ENCODE measurements around the gene FITM1. TPM values are rescaled to one million over a fixed set of nuclear protein-coding genes. Genes with fewer than 3 reads are reported as not detected.

FITM1 gene
- polyA plus RNA-seq, 12 donors, result 54.9 to 160 (median 102) TPM; not detected in 1

DNA sequence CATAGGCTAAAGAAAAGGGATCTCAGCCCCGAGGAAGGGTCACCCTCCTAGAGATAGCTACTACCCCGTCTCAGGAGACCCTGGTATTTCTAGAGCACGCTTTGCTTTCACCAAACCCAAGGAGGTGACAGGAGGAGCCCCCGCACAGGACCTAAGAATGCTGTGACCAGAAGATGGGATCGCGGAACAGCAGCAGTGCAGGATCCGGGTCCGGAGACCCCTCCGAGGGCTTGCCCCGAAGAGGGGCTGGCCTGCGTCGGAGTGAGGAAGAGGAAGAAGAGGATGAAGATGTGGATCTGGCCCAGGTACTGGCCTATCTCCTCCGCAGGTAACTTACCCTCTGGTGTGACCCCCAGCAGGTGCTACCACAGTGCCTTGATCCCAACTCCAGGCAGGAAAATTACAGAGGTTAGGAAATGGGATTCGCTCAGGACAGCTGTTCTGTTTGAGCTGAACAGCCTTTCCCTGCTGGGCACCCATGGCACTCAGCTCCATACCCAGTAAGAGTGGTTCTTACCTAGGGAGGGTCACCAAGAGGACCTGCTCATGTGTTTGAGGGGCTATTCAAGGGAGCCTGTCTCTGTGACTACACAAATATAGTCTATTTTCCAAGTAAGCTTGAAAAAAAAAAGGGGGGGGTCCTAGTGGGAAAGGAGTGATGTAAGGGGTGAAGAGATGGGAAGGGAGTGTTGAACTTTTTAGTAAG, 14.9 kb upstream of the FITM1 start:
- no peak for DNase-seq

DNA sequence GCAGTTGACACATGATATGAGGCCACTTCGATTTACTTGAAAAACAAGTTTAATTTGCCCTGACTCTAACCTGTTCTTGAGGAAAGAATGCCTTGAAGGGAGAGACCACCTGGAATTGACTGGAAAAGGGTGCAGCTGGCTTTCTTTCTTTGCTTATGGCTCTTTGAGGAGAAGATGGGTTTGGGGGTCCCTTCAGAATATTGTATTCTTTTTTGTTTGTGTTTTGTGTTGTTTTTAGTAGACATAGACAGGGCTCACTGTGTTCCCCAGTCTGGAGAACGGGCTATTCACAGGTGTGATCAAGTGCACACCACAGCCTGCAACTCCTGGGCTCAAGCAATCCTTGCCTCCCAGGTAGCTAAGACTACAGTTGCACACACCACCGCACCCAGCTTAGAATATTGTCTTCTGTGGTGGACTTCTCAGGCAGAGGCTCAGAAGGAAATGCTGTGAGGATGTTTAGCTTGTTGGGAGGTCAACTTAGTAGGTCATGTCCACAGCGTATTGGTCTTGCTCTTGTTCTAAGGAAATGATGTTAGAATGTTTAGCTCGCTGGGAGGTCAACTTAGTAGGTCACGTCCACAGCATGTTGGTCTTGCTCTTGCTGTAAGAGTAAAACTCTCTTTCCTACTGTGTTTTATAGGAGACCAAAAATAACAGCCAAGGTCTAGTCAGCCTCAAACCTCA, 14.2 kb upstream of the FITM1 start:
- no peak for DNase-seq

DNA sequence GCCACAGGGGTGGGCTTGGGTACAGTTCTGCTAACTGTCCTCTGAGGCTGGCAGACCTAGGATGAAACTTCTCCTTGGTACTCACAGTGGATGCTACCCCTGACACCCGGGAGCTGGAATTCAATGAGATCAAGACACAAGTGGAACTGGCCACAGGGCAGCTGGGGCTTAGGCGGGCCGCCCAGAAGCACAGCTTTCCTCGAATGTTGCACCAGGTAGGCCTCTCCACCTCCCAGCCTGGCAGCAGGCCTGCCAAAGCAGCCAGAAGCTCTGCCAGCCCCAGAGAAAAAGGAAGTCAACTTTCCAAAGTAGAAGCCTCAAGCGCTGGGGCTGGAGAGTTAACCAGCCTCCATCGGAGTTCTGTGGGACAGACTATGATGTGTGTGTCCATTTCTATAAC, 13.3 kb upstream of the FITM1 start:
- no peak for DNase-seq

DNA sequence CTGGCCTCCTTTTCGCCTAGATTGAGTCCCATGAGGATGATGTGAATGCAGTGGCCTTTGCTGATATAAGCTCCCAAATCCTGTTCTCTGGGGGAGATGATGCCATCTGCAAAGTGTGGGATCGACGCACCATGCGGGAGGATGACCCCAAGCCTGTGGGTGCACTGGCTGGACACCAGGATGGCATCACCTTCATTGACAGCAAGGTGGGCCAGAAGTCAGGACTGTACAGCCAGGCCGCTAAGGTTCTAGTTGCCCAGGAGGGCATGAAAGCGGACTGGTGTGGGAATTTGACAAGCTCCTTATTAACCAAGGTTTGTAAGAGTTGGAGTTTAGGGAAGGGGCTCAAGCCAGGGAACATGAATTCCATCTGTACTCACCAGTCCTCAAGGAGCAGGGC, 10.8 kb upstream of the FITM1 start:
- no peak for DNase-seq

DNA sequence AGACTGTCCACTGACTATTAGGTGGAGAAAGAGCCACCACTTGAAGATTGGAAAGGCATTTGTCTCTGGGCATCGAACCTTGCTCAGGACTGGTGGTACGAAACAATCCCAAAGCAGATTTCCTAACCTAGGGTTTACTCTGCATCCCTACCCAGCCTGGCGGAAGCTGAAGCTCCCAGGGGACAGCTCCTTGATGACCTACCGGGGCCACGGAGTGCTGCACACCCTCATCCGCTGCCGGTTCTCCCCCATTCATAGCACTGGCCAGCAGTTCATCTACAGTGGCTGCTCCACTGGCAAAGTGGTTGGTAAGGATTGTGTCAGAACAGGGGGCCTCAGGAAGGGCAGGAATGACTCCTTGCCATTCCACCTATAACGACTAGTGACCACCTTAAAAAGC, 9.2 kb upstream of the FITM1 start:
- no peak for DNase-seq

DNA sequence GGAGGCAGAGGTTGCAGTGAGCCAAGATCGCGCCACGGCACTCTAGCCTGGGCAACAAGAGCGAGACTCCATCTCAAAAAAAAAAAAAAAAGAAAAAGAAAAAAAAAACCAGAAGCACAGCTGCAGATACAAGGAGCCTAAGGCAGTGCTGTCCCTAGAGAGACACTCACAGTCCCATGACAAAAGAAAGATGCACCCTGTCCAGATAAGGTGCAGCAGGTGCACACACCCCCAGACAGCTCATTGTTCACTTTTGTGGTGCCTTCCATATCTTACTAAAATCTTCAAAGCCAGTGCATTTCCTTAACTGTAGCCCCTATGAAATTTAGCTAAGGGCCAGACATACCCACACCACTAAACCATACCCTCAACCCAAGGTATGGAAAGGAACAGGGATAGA, 8.0 kb upstream of the FITM1 start:
- no peak for DNase-seq

DNA sequence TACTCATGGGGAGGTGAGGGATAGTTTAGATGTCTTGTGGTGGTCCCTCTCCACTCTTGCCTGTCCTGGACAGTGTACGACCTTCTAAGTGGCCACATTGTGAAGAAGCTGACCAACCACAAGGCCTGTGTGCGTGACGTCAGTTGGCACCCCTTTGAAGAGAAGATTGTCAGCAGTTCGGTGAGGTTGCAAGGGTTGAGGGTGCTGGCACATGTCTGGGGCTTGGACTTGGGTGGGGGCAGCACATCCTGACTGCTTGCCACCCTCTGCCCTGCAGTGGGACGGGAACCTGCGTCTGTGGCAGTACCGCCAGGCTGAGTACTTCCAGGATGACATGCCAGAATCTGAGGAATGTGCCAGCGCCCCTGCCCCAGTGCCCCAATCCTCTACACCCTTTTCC, 7.6 kb upstream of the FITM1 start:
- no peak for DNase-seq

DNA sequence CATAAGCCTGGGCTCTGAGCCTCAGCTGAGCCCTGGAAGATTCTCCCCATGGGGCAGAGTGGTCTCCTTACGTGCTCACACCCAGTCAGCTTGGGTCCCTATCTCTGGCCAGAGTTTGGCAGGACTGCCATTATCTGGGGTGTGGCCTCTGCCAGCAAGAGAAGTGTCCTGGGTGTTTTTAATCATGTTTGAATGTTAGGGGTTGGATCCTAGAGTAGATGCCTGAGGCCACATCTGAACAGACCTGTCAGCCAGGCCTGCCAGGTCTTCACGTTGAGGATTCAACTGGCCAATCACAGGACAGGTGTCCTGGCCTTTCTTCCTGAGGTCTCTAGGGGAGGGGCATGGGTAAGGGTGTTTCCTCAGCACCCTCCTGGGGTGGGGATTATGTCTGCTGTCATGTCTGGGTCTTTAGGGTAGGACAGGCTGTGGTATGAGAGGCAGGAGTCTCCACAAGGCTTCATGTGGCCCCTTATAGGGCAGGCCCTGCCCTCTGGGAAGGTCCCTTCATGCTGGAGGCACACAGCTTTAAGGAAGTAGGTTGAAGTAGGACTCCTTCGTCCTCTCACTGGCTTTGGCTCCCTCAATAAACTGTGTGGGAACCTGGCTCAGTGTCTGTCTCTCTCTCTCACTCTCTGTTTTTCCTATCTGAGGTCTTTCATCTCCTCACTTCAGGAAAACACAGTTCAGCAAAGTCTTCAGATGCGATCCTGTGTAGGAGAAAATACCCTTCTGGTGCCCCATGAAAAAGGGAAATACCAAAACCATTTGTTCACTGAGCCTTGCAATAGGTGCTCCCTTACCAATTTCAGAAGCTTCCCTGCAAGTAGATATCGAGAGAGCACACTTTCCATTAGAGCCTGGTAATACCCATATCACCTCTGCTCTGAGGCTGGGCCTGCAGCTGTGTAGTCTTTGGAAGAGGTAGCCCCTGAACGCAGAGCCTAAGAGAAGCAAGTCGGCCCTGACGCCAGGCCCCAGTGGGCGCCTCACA, 6.7 kb upstream of the FITM1 start:
- DNase-seq, result no peak

DNA sequence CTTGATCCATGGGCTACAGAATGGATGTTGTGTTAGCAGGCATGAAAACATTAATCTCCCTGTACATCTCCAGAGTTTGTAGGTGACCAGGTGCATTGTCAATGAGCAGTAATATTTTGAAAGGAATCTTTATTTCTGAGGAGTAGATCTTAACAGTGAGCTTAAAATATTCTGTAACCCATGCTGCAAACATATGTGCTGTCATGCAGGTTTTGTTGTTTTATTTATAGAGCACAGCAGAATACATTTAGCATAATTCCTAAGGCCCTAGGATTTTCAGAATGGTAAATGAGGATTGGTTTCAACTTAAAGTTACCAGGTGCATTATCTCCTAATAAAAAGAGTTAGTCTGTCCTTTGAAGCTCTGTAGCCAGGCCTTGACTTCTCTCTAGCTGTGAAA, 3.5 kb upstream of the FITM1 start:
- no peak for DNase-seq

DNA sequence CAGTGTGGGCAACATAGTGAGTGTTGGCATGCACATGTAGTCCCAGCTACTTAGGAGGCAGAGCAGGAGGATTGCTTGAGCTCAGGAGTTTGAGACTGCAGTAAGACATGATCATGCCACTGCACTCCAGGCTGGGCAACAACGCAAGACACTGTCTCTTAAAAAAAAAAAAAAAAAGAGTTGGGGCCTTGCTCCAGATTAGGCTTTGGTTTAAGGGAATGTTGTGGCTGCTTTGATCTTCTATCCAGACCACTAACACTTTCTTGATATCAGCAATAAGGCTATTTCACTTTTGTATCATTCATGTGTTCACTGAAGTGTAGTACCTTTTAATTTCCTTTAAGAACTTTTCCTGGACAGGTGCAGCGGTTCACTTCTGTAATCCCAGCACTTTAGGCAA, 2.8 kb upstream of the FITM1 start:
- no peak for DNase-seq

DNA sequence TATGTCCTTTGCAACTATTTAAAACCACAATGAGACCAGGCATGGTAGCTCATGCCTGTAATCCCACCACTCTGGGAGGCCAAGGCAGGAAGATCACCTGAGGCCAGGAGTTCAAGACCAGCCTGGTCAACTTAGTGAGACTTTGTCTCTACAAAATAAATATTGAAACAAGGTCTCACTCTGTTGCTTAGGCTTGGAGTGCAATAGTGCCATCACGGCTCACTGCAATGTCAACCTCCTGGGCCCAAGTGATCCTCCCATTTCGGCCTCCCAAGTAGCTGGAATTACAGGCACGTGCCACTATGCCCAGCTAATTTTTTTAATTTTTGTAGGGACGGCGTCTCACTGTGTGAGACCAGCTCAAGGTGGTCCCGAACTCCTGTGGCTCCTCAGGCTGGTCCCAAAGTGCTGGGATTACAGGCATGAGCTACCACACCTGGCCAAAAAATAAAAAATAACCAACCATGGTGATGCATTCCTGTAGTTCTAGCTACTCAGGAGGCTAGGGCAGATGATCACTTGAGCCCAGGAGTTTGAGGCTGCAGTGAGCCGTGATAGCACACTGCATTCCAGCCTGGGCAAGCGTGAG, 955 bp upstream of the FITM1 start:
- DNase-seq, result no peak

DNA sequence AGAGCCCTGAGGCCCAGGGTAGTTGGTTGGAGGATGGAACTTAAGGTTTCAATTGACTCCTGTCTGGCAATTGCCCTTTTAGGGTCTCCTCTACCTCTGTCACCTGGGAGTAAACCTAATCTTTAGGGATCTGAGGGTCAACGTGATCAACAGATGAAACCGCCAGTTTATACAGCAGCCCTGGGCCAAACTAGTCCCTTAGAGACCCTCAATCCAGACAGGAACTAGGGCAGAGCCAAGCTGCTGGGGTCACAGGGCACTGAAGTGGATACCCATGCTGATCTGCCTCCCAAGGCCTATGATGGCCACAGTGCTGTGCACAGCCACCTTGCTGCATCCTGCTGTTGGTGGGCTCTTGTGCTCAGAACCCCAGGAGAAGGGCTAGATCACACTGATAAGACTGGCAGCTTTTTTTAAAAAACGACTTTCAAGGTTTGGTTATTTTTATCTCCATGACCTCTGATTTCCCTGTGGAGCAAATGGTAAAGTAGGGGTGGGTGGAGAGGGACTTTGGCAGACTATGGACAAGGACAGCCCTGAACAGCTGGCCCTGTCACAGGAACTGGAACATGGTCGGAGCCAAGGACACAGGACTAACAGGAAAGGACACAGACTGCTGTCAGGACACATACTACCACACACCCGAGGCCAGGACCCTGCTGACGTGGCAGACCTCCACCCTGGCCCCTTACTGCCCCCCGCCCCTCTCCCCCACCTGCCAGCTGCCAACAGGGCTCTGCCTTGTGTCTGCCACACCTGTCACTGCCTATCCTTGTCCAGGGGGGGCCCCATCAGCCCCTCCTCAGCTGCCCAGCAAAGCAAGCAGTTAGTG, 474 bp downstream of the FITM1 start:
- DNase-seq, result peak; percentile 64

DNA sequence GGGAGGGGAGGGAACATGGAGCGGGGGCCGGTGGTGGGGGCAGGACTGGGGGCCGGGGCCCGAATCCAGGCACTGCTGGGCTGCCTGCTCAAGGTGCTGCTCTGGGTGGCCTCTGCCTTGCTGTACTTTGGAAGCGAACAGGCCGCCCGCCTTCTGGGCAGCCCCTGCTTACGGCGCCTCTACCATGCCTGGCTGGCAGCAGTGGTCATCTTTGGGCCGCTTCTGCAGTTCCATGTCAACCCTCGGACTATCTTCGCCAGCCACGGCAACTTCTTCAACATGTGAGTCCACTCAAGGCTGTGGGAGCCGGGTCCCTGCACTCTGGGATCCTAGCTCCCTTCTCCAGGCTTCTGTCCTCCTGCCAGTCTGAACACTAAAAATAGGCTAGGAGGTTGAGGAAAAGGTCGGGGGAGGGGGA, 1.1 kb downstream of the FITM1 start:
- no peak for DNase-seq

DNA sequence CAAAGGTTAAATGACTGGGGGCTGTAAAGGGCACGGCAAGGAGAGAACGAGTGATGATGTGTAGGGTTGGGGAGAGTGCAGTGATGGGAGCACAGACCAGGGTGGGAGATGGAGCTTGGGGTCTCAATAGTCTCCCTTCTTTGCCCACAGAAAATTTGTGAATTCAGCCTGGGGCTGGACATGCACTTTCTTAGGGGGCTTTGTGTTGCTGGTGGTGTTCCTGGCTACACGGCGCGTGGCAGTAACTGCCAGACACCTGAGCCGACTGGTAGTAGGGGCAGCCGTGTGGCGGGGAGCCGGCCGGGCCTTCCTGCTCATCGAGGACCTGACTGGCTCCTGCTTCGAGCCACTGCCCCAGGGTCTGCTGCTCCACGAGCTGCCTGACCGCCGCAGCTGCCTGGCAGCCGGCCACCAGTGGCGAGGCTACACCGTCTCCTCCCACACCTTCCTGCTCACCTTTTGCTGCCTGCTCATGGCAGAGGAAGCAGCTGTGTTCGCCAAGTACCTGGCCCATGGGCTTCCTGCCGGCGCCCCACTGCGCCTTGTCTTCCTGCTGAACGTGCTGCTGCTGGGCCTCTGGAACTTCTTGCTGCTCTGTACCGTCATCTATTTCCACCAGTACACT, 1.7 kb downstream of the FITM1 start:
- no peak for DNase-seq

DNA sequence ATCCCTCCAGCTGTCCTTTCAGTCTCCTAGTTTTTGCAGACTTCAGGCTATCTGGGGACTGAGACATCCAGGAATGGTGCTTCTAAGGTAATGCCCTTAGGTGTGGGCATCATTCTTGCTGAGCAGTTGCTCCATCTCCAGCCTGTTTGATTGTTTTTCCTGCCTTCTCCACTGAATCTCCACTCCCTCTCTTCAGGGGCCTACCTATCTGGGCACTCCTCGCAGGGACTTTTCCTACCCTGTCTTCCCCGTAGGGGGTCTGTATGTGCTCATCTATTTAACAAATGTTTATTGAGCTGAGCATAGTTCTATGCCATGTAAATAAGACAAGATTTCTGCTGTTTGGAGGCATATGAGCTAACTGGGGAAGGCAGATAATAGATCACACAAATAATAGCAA, 2.5 kb downstream of the FITM1 start:
- no peak for DNase-seq

DNA sequence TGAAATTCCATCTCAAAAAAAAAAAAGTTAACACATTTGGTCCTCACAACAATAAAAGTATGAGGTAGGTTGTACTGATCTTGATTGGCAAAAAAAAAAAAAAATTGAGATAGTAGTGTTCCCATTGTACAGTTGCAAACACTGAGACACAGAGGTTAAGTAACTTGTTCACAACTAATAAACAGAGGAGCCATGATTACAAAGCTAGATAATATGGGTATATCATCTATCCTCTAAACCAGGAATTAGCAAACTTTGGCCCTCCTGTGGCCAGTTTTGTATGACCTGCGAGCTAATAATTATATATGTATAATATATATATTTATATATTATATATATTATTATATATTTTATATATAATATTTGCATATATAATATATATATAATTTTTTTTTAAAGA, 3.3 kb downstream of the FITM1 start:
- no peak for DNase-seq

DNA sequence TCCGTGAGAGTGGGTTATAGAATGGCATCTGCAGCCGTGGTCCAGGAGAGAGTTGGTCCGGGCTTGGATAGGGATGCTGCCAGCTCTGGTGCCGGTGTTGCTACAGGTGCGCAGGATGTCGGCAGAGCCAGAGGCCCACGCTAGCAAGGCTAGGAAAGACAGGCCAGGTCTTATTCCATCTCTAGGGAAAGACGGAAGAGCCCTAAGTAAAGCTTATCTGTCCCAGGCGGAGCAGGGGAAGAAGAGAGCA, 5.0 kb downstream of the FITM1 start:
- no peak for DNase-seq

DNA sequence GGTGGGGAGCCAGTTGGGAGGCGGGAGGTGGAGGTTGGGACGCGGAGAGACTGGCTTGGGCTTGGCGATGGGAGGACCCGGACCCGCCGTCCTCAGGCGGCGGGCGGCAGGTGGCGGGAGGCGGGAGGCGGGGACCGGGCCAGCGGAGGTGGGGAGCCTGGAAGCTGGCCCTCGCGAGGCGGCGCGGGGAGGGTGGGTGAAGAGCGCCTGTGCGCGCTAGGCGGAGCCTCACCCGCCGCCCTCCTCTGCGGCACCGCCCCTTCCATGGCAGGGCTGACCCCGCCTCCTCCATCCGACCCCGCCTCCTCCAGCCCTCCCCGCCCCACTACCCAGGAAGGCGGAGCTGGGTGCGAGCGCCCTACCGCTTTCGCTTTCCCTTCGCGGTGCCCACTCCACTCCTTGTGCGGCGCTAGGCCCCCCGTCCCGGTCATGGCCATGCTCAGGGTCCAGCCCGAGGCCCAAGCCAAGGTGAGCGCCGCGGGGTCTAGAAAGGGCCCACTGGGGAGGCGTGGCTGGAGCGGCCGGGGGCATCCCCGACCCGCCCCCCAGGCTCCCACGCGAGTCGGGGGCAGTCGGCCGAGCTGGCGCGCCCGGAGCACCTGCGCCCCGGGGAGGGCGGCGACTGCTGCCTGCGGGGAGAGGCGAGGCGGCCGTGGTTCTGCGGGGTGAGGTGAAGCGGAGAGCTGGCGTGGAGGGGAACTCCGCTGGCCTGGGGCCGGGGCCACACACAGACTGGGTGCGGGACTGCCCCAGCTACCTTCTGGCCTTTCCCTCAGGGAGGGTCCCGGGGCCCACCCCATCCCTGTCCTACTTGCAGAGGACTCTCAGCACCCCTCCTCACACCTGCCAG, 5.6 kb downstream of the FITM1 start, which contains the start of gene PSME1:
PSME1 (plus strand) TSS at position 361 of the 850 bp plus-strand sequence; CDS start at position 430, 69 bp downstream.
- peak; percentile 90 for DNase-seq

DNA sequence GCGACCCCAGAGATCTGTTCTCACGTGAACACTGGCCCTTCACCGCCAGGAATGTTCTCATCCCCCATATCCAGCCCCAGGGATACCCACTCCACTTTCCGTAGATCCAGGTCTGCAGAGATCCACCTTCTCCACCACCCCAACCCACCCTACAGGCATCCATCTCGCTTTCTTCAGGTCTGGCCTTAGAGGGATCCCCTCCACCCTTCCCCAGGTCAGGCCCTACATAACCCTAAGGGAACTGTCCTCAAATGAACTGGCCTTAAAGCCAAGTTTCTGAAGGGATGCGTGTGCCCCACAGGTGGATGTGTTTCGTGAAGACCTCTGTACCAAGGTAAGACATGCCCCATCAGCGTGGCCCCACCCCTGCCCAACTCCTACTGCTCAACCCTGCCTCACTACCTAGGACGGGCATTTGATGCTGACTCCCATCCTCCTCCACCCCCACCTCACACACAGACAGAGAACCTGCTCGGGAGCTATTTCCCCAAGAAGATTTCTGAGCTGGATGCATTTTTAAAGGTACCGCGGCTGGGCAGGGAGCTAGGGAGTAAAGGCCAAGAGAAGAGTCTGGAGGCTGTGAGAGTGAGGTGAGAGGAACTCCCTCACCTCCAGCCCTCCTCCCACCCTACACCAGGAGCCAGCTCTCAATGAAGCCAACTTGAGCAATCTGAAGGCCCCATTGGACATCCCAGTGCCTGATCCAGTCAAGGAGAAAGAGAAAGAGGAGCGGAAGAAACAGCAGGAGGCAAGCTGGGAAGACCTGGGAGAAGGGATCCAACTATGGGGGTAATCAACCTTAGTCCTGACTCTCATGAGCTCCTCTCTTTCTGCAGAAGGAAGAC, 6.4 kb downstream of the FITM1 start:
- no peak for DNase-seq
